ENCODE data around the gene GOLGA6D.
"Not testable (repeated sequence)": the region's sequence is repeated elsewhere in the genome, so short reads cannot be mapped to it uniquely, and the experiment has no call there.

Gene GOLGA6D, protein sequence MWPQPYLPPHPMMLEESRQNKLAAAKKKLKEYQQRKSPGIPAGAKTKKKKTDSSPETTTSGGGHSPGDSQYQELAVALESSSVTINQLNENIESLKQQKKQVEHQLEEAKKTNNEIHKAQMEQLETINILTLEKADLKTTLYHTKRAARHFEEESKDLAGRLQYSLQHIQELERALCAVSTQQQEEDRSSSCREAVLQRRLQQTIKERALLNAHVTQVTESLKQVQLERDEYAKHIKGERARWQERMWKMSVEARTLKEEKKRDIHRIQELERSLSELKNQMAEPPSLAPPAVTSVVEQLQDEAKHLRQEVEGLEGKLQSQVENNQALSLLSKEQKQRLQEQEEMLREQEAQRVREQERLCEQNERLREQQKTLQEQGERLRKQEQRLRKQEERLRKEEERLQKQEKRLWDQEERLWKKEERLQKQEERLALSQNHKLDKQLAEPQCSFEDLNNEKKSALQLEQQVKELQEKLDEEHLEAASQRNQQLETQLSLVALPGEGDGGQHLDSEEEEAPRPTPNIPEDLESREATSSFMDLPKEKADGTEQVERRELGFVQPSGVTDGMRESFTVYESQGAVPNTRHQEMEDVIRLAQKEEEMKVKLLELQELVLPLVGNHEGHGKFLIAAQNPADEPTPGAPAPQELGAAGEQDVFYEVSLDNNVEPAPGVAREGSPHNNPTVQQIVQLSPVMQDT

DNA sequence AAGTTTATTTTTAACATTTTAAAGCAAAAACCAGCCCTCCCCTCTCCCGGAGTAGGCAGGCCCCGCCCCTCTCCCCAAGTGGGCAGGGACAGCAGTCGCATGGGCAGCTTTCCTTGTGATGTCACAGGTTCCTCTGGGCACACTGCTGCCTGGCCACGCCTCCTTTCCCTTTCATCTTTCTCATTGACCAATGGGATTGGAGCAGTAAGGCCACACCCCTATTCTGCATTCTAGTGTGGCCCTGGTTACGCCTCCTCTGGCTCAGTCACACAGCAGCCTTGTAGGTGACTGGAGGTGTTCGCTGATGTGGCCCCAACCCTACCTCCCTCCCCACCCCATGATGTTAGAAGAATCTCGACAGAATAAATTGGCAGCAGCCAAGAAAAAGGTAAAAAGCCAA is at the start of gene GOLGA6D:
TSS of gene GOLGA6D (plus strand) at position 264 of the 400 bp plus-strand sequence. CDS start at position 305, 41 bp downstream.
- in situ Hi-C loops (cut with MboI; ENCODE audit: low sequenced_read_pairs): not testable (repeated sequence)

DNA sequence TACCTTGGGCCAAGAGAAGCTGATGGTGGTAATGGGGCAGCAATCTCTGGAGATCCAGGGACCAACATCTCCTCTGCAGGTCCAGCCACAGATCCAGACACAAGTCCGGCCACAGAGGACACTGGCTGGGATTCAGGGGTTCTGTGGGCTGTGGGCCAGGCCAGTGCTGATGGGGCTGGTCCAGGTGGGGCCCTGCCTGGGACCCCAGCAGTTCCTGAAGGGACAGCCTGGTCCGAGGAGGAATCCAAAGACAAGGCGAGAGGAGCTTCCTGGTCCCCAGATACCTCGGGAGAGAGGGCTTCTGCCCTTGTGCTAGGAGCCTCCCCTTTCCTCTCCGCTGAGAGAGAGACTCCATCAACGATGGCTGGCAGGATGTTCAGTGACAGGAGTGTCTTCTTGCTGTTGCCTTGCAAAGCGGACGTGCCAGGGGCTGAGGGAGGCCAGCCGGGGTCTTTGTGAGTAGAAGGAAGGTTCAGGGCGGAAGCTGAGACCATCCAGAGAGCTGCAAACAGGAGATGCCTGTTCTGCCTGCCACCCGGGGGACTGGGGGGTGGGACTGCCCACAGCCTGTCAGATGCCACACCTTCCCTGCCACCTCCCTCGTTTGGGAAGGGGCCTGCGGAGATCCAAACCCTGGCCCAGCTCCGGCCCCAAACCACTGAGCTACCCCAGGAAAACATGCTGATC is 49.0 kb upstream of the GOLGA6D start:
- in situ Hi-C loops (cut with MboI; ENCODE audit: low sequenced_read_pairs): no loop called here

DNA sequence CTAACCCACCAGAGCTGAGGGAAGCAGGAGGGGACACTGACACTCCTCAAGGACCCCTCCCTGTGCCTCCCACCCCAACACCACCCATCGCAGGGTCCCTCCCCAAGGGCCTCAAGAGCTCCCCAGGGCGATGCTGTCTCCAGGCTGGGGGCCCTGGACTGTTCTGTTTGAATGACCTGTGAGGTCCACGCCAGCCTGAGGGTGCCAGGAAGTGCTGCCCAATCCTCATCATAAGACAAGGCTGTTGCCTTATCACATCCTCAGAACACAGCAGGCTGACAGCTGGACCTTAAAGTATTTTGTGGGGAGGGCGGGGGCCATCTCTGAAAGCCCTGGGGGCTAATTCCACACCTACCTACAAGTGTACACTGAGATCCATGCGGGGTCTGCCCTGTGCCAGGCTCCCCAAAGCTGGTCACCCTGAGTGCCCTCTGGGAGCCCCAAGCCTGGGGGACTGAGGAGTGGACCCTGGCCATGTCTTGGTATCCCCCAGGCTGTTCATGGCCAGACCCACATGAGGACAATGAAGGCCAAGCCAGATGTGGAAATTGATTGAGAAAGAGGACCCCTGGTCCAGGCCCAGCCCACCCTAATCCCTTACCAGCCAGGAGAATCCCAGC is 48.3 kb upstream of the GOLGA6D start:
- in situ Hi-C loops (cut with MboI; ENCODE audit: low sequenced_read_pairs): no loop called here

DNA sequence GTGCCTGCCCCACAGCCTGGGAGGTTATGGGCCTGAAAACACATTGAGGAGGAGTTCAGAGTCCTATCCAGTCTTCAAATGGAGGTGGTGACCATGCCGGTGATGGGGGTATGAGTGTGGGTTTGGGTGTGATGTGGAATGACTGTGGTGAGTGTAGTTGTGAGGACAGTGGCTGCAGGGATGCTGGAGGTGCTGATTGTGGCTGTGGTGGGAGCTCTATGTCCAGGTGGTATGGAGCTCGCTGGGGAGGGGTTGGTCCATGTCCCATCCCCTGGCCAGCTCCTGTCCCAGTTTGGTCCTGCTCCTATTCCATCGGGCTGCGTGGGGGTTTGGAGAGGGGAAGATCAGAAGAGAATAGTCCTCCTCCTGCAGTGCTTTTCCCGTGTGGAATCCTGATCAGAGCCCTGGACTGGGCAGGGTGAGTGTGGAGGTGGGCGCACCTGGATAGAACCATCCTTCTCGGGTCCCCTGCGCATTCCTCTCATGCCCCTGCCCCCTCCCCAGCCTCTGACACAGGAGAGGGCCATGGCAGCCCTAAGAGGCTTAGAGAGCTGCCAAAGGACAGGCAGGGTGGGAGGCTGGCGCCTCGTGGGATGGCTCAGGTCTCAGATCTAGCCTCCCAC is 47.5 kb upstream of the GOLGA6D start:
- in situ Hi-C loops (cut with MboI; ENCODE audit: low sequenced_read_pairs): no loop called here

DNA sequence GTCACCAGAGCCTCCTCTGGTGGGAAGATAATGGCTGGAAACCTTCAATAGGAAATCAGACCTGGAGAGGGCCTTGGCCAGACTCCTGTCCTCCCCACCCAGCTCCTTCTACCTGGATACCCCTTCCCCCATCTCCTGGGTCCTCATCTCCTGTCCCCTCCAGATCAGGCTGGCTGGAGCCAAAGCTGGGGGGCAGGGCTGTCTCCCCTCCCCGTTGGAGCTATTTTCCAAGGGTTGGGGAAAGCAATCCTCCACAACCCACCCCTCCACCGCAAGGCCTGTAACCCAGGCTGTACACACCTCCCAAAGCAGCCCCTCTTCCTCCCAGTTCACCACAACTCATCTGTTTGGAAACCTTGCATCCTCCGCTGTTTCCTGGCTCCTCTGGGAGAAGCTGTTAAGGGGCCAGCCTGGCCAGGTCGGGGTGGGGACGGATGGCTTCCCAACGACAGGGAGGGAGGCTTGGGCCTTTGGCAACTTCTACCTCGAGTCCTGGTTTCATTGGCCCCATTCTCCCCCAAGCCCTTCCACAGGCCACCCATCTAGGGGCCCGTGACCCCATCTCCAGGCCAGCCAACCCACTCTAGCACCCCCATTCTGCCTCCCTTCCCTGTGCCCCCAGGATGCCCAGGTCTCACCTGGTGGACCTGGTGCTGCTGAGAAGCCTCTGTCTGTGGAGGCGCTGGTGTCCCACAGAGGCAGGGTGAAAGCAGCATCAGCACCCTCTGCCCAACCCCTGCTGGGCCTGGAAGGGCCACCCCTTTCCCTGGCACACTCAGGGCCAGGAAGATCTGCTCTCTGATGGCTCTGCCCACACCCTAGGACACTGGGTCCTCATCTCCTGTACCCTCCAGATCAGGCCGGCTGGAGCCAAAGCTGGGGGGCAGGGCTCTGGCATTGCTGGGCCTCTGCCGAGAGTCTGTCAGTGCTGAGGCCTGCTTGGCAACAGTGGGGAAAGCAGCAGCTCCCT is 46.6 kb upstream of the GOLGA6D start:
- in situ Hi-C loops (cut with MboI; ENCODE audit: low sequenced_read_pairs): no loop called here

DNA sequence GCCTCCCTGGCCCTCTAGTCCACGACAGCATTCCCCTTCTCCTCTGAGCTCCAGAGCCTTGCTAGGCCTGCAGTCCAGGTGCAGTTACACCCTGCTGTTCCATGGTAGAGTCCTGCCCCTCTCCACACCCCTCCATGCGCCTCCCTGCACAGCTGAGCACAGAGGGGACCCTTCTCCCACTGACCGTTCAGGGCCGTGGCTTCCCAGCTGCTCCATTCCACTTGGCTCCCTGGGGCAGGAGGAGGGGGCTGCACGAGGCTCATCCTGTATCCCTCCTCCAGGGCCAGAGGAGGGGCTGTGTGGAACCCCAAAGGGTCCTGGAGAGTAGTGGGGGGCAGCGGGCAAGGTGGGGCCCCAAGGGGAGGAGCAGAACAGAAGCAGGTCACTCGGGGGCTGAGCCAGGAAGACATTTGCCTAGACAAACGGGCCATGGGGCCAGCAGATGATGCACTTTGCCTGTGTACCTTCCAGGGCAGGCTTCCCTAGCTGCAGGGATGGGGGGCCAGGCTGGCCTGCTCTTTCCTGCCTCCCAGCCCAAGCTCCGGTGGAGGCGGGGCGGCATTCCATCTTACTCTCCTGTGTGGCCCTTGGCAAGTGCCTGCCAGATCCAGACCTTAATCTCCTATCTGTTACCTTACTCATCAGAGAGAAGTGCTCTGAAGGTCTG is 45.2 kb upstream of the GOLGA6D start:
- in situ Hi-C loops (cut with MboI; ENCODE audit: low sequenced_read_pairs): no loop called here

DNA sequence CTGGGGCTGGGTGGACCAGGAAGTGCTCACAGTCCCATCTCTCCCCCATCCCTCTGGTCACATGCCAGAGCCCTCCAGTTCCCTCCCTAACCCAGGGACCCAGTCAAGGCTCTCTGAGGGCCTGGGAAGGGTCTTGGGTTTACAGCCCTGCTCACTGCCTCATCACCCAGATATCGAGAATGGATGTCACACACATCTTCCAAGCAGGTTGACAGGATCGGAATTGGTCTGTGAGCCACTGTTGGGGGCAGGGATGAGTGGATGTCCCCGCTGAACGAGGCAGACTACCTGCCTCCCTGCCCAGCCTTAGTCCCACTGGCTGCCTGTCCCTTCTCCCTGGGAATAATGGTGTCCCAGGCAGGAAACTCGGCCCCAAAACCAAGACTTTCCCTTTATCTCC is 44.5 kb upstream of the GOLGA6D start:
- in situ Hi-C loops (cut with MboI; ENCODE audit: low sequenced_read_pairs): no loop called here

DNA sequence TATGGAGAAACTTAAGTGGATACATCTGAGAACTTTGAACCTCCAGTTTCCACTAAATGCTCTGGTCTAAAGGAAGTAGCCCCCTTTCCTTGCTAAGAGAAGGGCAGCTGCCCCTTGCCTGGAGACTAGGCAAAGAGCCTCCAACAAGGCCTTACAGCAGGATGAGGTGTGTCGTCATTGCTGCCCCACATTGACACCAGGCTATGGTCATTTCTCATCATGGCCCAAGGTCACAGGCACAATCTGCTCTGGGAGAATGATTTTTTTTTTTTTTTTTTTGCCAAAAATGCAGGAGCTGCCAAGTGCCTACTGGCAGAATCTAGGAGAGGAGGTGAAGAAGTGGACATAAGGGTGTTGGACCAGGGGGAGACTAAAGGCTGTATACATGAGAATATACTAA is 36.9 kb upstream of the GOLGA6D start:
- in situ Hi-C loops (cut with MboI; ENCODE audit: low sequenced_read_pairs): not testable (repeated sequence)

DNA sequence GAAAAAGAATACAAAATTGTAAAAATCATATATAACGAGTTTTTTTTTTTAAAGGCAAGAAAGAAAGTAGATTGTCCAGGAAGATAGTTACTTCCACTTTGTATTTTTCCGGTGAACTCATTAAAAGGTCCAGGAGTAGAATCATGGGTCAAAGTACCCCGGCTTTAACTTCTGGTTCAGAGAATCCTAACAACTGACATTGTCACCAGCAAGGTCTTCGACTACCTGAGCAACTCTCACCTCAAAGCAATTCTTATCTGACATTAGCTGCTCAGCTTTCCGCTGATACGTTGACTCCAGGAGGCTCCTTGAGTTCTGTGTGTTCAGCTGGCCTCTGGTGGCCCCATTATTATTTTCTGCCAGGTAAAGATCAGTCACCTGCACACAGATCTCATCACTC is 33.6 kb upstream of the GOLGA6D start:
- in situ Hi-C loops (cut with MboI; ENCODE audit: low sequenced_read_pairs): not testable (repeated sequence)

DNA sequence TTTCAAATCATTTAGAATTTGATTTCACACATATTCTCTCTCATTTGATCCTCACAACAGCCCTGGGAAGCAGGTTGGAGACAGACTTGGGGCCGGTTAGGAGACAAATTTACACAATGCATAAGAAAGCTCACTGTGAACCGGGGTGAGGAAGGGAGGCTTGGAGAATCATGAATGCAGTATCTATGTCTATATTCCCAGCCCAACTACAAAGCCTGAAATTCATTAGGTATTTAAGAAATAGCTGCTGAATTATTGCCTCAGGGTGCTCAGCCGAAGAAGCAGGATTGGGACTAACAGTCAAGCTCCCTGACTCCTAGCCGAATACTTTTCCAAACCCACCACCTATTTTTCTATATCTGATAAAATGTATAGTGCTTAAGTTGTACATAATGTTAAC is 32.9 kb upstream of the GOLGA6D start:
- in situ Hi-C loops (cut with MboI; ENCODE audit: low sequenced_read_pairs): no loop called here

DNA sequence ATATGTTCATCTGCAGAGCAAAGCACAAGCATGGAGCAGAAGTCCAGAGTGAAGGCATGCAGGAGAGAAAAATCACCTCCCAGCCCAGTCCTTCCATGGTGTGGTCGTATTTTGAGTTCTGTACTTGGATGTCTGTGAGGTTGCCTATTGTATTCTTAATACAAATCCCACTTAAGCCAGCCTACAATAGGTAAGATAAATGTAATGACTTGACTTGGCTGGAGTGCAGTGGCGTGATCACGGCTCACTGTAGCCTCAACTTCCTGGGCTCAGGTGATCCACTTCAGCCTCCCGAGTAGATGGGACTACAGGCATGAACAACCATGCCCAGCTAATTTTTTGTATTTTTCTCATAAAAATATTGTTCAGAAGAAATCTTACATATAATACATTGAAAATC is 31.3 kb upstream of the GOLGA6D start:
- in situ Hi-C loops (cut with MboI; ENCODE audit: low sequenced_read_pairs): not testable (repeated sequence)

DNA sequence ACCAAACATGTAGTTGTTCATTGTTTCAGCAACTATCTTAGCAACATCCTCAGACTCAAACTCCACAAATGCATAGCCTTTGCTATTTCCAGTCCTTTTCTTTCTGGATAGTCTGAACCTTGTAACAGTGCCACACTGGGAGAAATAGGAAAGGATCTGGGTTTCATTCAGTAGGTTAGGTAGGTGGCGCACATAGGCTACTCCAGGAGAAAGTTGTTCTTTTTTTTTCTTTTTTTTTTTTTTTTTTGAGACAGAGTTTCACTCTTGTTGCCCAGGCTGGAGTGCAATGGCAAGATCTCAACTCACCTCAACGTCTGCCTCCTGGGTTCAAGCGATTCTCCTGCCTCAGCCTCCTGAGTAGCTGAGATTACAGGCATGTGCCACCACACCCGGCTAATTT is 30.4 kb upstream of the GOLGA6D start:
- in situ Hi-C loops (cut with MboI; ENCODE audit: low sequenced_read_pairs): not testable (repeated sequence)

DNA sequence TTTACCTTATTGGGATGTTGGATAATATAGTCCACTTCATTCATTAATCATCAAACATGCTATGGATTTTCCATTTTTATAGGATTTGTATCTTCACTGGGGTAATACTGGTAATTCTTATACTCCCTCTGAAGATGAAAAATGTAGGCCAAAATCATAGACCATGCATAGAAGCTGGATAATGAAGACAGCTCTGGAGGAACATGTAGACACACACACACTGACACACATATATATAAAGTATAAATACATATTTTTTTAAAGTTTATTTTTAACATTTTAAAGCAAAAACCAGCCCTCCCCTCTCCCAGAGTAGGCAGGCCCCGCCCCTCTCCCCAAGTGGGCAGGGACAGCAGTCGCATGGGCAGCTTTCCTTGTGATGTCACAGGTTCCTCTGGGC is 24.6 kb upstream of the GOLGA6D start, which contains the start of gene GOLGA6C:
TSS of gene GOLGA6C (plus strand) at position 301 of the 400 bp plus-strand sequence. CDS start 265 bp downstream, outside the sequence.
- in situ Hi-C loops (cut with MboI; ENCODE audit: low sequenced_read_pairs): not testable (repeated sequence)

DNA sequence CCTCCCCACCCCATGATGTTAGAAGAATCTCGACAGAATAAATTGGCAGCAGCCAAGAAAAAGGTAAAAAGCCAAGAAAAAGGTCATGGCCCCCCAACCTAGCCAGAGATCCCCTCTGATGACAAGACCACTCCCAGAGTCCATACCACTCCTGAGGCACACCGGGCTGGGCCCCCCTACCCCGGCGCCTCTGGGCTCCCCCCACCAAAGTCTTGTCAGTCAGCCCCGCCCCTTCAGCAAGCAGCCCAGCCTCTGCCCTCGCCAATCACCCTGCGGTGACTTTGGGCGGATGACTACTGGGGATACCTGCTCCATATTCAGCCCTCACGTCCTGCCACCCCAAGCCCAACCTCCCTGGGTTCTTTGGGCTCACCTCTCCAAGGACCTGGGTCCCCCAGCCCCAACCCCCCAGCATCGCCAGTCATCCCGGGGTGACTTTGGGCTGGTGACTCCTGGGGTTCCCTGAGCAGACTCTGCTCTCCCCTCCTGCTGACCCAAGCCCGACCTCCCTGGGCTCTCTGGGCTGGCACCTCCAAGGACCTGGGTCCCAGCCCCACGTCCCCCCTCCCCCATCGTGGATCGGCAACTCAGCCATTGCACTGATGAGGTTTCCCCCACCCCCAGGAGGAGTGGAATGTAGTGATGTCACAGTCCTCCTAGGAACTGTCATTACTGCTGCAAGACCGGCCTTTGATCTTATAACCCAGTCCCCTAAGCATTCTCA is 23.9 kb upstream of the GOLGA6D start:
- in situ Hi-C loops (cut with MboI; ENCODE audit: low sequenced_read_pairs): not testable (repeated sequence)

DNA sequence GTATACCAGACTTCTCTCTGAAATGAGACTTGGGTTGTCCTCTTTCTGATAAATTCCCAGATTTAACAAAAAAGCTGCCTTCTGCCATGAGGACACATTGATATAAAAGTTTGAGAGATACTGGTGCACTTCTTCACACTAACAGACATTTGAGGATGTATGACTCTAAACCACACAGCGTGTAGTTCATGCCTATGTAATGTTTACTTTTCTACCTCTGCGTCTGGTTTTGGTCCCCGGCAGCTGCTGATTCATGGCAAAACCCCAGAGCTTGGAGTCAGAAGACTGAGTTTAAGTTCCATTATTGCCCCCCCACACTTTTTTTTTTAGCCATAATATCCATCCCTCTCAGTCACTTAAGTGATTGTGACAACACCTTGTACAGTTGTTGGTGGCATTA is 22.8 kb upstream of the GOLGA6D start:
- in situ Hi-C loops (cut with MboI; ENCODE audit: low sequenced_read_pairs): not testable (repeated sequence)

DNA sequence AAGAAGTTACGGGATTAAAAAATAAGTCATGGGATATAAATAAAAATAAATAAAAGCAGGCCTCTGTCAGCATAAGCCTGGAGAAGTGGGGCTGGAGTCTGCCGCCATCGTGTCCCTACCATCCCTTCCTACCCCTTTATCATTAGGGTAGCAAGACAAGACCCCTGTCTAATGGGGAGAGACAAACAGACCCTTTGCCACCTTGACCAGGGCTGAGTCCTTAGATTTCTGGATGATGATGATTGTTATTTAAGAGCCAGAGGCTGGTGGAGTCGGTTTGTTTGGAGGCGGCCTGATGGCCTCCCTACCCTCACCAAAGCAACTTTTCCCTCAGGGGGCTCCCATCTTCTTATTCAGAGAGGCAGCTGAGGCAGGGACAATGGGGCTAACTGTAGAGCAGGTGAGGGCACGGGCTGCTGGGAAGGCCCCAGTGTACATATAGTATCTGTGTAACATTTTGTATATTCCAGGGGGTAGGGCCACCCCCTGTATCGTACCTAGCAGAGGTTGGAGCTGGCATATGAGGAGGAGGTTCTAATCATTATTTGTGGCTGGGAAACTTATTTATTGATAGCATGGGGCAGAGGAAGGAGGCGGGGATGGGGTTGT is 8.8 kb upstream of the GOLGA6D start:
- in situ Hi-C loops (cut with MboI; ENCODE audit: low sequenced_read_pairs): not testable (repeated sequence)

DNA sequence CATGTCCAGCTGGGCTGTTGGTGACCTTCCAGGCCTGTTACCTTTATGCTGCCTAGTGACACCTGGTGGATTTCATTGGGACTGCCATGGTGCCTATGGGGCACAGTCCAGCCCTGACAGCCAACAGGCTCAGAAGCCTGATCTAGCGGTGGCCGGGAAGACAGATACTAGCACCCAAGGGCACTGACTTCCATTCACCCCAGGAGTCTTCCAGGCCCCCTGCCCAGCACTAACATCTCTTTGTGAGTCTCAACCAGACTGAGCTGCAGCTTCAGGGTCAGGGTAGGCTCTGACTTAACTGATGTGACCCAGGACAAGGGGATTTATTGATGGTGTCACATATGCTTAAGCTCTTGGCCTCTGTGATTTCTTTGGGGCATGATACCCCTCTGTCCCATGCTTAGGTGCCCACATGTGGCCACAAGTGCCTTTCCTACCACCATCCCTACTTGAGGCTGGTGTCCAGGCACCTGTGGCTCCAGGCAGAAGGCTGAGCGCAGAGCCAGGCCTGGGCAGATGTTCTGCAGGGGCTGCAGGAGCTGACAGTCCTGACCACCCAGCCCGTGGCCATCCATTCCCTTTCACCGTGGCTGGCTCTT is 8.0 kb upstream of the GOLGA6D start:
- in situ Hi-C loops (cut with MboI; ENCODE audit: low sequenced_read_pairs): not testable (repeated sequence)
